ENCODE data around the gene NQO2.
A peak's percentile ranks its signal among the peaks of the same experiment; 100 is the strongest.

The NQO2 gene, protein sequence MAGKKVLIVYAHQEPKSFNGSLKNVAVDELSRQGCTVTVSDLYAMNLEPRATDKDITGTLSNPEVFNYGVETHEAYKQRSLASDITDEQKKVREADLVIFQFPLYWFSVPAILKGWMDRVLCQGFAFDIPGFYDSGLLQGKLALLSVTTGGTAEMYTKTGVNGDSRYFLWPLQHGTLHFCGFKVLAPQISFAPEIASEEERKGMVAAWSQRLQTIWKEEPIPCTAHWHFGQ

DNA sequence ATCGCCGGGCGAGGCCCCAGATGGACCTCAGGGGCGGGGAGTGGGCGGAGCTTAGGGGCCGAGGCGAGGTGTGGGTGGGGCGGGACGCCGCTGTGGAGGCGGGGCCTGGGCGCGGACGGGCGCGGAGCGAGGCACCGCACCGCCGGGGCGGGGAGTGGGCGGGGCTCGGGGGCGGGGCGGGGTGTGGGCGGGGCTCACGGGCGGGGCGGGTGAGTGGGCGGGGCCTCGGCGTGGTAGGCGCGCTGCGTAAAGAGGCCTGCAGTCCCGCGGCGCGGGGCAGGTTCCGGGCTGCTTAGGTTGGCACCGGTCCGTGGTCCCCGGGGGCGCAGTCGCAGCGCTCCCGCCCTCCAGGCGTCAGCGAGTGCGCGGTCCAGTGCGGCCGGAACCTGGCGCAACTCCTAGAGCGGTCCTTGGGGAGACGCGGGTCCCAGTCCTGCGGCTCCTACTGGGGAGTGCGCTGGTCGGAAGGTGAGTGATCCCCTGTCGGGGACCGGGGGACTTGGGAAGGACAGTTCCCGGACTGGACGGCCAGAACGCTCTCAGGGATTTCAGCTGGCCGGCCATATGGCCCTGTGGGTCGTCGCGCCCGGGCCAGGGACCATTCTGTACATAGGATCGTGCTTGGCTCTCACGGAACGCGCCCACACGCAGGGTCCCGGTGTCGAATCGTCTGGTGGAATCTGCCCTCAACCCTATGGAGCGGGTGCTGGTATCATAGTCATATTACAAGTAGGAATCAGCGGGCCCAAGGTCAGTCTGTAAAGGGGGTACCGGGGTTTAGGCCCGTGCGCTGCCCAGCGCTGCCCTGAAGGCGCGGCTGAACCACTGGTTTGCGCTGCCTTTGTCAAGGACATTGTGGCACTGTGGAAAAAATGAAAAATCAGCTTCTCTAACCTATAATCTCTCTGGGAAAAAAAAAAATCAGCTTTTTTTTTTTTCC is at the start of gene NQO2:
Gene NQO2 (plus strand): TSS at position 277 of the 940 bp plus-strand sequence. CDS start 6,659 bp downstream, outside the sequence.
- peak within 1 kb of the TSS; percentile 74 for H3K4me3 ChIP-seq (ENCODE audit: low read depth, low read length)

DNA sequence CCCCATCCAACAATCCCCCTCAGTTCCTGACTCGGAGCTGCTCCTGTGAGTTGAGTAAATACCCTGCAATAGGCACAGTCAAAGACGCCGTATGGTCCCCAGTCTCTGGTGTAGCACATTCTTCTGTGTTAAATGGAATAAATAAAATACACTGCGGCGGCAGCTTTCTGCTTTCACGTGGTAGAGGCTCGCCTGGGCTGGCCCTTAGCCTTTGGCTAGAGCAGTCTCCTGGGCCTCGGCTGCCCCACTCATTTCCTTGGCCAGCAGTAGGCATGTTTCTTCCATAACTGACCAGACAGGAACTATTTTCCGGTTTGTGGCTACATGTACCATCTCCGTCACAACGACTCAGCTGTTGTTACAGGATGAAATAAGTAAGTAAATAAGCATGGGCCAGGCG is 49.0 kb upstream of the NQO2 start:
- H3K4me3 ChIP-seq (ENCODE audit: low read depth, low read length), result no peak overlapping the region
- TF ChIP-seq, protein P1, sequence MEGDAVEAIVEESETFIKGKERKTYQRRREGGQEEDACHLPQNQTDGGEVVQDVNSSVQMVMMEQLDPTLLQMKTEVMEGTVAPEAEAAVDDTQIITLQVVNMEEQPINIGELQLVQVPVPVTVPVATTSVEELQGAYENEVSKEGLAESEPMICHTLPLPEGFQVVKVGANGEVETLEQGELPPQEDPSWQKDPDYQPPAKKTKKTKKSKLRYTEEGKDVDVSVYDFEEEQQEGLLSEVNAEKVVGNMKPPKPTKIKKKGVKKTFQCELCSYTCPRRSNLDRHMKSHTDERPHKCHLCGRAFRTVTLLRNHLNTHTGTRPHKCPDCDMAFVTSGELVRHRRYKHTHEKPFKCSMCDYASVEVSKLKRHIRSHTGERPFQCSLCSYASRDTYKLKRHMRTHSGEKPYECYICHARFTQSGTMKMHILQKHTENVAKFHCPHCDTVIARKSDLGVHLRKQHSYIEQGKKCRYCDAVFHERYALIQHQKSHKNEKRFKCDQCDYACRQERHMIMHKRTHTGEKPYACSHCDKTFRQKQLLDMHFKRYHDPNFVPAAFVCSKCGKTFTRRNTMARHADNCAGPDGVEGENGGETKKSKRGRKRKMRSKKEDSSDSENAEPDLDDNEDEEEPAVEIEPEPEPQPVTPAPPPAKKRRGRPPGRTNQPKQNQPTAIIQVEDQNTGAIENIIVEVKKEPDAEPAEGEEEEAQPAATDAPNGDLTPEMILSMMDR (IDR thresholded peaks at IDR 0.05; ENCODE audit: borderline replicate concordance, insufficient read depth, low read depth, low read length), result no peak

More for the DNA sequence above, at the start of gene NQO2:
- TF ChIP-seq, protein P1 (IDR thresholded peaks at IDR 0.05; ENCODE audit: borderline replicate concordance, insufficient read depth, low read depth, low read length), result no peak

DNA sequence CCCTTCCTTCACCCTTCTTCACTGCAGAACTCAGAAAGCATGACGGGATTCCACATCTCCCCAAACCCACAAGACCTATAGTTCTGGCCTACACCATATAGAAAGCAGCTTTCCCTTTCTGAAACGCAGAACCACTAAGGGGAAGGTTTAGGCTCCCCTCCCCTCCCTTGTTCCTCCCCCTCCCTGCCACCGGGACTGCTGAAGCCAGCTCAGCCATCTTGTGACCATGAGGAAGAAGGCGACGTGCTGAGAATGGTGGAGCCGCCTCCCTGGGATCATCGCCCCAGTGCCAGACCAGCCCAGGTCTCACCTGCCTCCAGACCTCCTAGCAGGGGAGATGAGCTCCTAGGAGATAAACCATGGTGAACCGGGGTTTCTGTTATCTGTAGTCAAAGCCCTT is 48.0 kb upstream of the NQO2 start:
- H3K4me3 ChIP-seq (ENCODE audit: low read depth, low read length), result no peak overlapping the region
- TF ChIP-seq, protein P1 (IDR thresholded peaks at IDR 0.05; ENCODE audit: borderline replicate concordance, insufficient read depth, low read depth, low read length), result no peak

DNA sequence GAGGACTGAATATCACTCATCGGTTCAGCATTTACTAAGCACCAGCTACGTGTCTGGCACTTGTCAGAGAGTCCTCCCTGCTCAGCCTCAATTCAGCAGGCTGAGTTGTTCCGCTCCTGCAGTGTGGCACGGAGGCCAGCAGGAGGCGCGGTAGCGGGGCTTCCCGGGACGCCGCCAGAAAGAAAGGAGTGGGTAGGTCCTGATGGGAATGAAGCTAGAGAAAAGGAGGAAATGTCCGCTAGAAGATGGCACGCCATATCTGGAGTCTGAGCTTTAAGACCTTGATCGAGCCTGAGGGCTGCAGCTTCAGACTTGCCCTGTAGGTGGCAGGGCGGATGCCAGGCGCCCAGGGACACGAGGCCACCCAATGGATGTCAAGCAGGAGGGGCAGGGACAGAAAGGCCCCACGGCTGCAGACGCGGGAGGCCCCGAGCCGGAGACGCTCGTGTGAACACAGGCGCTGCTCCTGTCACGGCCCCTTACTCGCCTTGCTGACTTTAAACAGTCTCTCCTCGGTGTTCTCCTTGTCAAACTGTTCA is 47.1 kb upstream of the NQO2 start:
- H3K4me3 ChIP-seq (ENCODE audit: low read depth, low read length), result no peak overlapping the region
- TF ChIP-seq, protein P1 (IDR thresholded peaks at IDR 0.05; ENCODE audit: borderline replicate concordance, insufficient read depth, low read depth, low read length), result peak; percentile 84

DNA sequence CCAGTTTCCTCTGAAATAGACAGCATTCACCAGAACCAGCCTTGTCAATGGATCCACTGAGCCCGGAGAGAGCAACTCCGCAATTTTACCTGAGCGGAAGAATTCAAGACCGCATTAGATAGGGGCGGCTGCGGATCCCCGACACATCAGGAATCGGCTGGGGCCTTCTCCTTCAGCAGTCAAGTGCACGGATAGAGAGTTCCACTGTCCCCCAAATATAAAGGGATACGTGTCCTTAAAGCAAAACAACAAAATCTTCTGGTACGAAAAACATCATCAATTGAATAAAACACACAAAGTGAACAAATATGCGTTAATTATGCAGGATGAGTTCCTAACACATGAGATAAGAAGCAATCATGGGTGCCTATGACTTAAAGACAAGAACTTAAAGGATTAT is 46.6 kb upstream of the NQO2 start:
- TF ChIP-seq, protein P1 (IDR thresholded peaks at IDR 0.05; ENCODE audit: borderline replicate concordance, insufficient read depth, low read depth, low read length), result no peak
- no peak overlapping the region for H3K4me3 ChIP-seq (ENCODE audit: low read depth, low read length)

DNA sequence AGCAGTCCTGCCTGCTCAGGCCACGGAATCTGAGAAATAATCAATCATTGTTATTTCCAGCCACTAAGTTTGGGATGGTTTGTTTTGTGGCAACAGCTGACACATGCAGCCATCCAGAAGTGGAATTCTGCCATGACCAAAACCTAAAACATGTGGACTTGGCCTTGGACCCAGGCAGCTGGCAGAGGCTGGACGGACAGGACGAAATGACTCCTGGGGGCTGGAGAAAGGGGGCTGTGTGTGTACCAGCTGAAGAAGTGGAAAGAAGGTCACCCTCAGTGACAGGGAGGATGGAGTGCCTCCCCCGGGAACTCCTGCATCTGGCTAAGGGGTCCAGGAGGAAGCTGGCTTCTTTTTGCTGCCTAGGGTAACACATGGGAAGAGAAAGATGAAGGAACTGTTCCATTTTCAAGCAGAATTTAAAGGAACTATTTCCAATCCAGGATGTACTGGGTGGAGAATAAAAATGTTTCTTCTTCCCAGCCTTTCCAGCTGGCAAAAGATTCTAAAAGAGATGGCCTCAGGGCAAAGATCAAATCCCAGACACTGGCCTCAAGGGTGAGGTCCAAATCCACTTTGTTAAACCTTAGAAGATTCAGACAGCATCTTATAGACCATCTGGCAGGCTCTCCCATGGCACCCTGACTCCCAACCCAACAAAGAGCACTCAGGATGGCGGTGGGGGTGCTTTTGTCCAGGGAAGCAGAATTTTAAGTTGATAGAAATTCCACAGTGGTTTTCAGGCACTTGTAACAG is 42.6 kb upstream of the NQO2 start:
- no peak overlapping the region for H3K4me3 ChIP-seq (ENCODE audit: low read depth, low read length)
- TF ChIP-seq, protein P1 (IDR thresholded peaks at IDR 0.05; ENCODE audit: borderline replicate concordance, insufficient read depth, low read depth, low read length), result no peak

Data from GM12875 (cell line).